SK-MEL-5 (cell line): ENCODE measurements around the gene CDC73. TPM values are rescaled to one million over a fixed set of nuclear protein-coding genes. Genes with fewer than 3 reads are reported as not detected.
A peak's percentile ranks its signal among the peaks of the same experiment; 100 is the strongest.
"Not testable (repeated sequence)": the region's sequence is repeated elsewhere in the genome, so short reads cannot be mapped to it uniquely, and the experiment has no call there.

Experiments used
- DNase-seq: peaks from one replicate; pipeline ENCODE4 v3.0.0-alpha.2; 2016; ENCODE audit warnings: low read depth, low spot score
- in situ Hi-C: cut with HindIII; loops from 2 replicates; pipeline ENCODE4 v1.10.0; 2016; ENCODE audit warnings: low sequenced_read_pairs, high pct_unique_total_duplicates, low pct_unique_long_range_greater_than_20kb
- total RNA-seq: library from RNA; depleted of rRNA; stranded (reverse); fragments of >200 nt; shearing (Covaris generic); gene quantifications from 2 replicates; pipeline ENCODE4 v1.2.3, GENCODE V29; 2014

The CDC73 gene
- total RNA-seq, 1 experiment from 2014 or later, result 11.3 TPM

DNA sequence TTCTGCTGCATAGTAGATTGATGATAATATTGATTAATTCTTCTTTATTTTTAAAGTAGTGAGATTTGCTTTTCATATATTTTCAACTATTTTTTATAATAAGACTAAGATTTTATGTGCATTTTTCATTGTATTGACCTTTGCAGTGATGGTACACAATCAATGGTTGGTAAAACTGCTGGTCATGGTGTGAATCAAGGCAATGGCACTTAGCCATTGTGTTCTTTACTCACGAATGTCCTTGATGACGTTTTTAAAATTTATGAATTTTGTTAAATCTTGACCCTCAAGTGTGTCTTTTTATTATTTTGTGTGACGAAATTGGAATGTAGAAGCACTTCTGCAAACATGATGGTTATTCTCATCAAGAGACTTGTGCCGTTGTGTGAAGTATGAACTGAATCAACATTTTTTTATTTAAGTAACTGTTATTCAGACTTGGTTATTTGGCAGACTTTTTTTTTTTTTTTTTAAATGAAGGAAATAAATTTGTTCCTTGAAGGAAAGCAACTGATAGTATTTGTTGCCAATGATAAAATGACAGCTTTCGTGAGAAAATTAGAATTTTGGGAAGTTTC lies 22.6 kb downstream of the CDC73 start:
- in situ Hi-C loops, result no loop called here
- DNase-seq, result no peak

GRCh38 chr1:193144999-193145398 lies 23.2 kb downstream of the CDC73 start:
- no peak for DNase-seq
- in situ Hi-C loops, result no loop called here

- in situ Hi-C loops, result no loop called here
- DNase-seq, result no peak
Observed at GRCh38 chr1:193156117-193156821, 34.4 kb downstream of the CDC73 start.

GRCh38 chr1:193156822-193157142 lies 35.0 kb downstream of the CDC73 start:
- in situ Hi-C loops, result no loop called here
- no peak for DNase-seq

DNA sequence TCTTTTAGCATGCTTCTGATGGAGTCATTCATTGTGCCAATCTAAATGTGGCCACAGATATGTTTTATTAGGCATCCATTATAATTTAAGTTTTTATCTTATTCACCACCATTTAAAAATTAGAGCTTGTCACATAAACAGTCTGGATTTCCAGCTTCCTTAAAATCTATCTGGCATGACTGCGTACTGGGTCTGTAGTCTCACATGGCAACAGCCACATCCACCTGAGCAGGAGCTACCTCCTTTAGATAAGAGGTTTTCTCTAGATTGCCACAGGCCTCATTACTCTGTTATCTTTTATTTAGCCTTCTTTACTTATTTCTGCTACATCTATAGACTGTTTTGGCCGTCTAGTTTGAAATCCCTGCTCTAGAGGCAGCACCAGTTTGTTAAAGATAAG lies 35.5 kb downstream of the CDC73 start:
- in situ Hi-C loops, result no loop called here
- DNase-seq, result no peak

DNA sequence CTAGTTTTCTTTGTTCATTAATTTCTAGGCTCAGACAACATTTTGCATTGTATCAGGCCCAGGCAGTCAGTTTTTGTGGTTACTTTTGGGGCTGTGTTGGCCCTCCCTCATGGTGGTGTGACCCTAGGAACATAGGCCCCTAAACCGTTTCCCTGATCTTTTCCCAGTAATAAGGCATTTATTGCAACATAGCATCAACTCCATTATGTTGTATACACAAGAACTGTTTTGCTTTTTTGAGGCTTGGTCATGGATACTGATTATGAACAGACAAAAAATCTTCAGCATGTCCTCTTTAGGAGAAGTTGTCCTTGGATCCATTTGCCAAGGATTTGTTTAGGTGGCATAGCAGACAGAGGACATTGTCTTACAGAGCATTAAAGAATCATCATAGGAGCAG lies 54.3 kb downstream of the CDC73 start:
- DNase-seq, result no peak
- in situ Hi-C loops, result loop anchor here (25.0 kb wide), 1 partner anchor 161 kb away; no protein-coding TSS in a partner anchor

- DNase-seq, result no peak
- in situ Hi-C loops, result loop anchor here (25.0 kb wide), 1 partner anchor 161 kb away; no protein-coding TSS in a partner anchor
Observed at GRCh38 chr1:193176788-193177187, 55.0 kb downstream of the CDC73 start.

- in situ Hi-C loops, result loop anchor here (25.0 kb wide), 1 partner anchor 158 kb away; no protein-coding TSS in a partner anchor
- no peak for DNase-seq
Observed at GRCh38 chr1:193179094-193179493, 57.3 kb downstream of the CDC73 start.

DNA sequence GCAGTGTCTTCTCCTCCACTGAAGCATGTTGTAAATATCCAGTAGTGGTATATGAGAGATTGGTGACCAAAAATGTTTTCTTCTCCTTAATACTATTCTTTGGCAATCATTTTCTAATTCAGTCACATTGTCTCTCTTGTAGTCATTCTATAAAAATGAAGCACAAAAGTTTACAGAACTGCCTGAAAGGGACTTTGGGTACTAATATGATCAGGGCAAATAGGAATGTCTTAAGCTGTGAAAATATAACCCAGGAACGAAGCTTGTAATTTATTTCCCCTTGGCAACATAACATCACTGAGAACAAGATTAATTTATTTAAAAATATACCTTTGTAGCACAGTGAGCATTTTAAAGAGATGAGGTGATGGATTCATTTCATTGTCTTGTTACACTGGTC lies 59.7 kb downstream of the CDC73 start:
- no peak for DNase-seq
- in situ Hi-C loops, result loop anchor here (25.0 kb wide), 1 partner anchor 156 kb away; no protein-coding TSS in a partner anchor

DNA sequence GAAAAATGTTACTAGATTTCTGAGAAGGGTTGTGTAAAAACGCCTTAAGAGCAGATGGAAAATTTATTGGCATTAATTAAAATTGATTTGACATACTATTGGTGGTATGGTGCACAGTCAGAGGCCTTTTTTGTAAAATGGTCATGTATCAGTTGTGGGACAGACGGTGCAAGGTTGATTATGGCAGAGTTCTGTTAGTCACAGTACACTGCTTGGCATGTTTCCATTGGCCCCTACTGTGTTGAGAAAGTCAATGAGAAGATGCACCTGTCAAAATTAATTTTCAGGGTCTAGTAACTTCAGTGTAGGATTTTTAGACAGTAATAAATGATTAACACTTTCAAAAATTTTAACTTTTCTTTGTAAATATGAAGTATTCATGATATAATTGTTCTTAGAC lies 60.2 kb downstream of the CDC73 start:
- DNase-seq, result no peak
- in situ Hi-C loops, result loop anchor here (25.0 kb wide), 1 partner anchor 155 kb away; no protein-coding TSS in a partner anchor

- peak; percentile 60 for DNase-seq
- in situ Hi-C loops, result loop anchor here (25.0 kb wide), 1 partner anchor 154 kb away; no protein-coding TSS in a partner anchor
Observed at GRCh38 chr1:193183019-193183627, 61.3 kb downstream of the CDC73 start.

- in situ Hi-C loops, result loop anchor here (25.0 kb wide), 1 partner anchor 153 kb away; no protein-coding TSS in a partner anchor
- no peak for DNase-seq
Observed at GRCh38 chr1:193184776-193185175, 62.9 kb downstream of the CDC73 start.

- in situ Hi-C loops, result loop anchor here (25.0 kb wide), 1 partner anchor 152 kb away; no protein-coding TSS in a partner anchor
- no peak for DNase-seq
Observed at GRCh38 chr1:193185211-193185610, 63.4 kb downstream of the CDC73 start.

- in situ Hi-C loops, result loop anchor here (25.0 kb wide), 1 partner anchor 151 kb away; no protein-coding TSS in a partner anchor
Observed at GRCh38 chr1:193185901-193186731, 64.3 kb downstream of the CDC73 start, which contains the start of gene B3GALT2. Gene B3GALT2, minus strand, starts transcription at chr1:193186613. Its CDS starts 5,051 bp downstream, at chr1:193181562.

GRCh38 chr1:193187114-193187513 lies 65.3 kb downstream of the CDC73 start:
- DNase-seq, result no peak
- in situ Hi-C loops, result loop anchor here (25.0 kb wide), 1 partner anchor 150 kb away; no protein-coding TSS in a partner anchor

More at GRCh38 chr1:193185901-193186731, 64.3 kb downstream of the CDC73 start, which contains the start of gene B3GALT2:
- DNase-seq, result peak; percentile 80

DNA sequence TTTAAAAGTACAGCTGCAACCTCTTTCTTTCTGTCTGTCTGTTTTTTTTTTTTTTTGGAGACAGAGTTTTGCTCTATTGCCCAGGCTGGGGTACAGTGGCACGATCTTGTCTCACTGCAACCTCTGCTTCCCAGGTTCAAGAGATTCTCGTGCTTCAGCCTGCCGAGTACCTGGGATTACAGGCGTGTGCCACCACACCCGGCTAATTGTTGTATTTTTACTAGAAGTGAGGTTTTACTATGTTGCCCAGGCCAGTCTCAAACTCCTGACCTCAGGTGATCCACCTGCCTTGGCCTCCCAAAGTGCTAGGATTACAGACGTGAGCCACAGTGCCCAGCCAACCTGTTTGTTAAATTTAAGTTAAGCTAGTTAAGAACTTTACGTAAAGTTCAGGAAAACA lies 67.1 kb downstream of the CDC73 start:
- in situ Hi-C loops, result loop anchor here (25.0 kb wide), 1 partner anchor 148 kb away; no protein-coding TSS in a partner anchor
- not testable (repeated sequence) for DNase-seq

- in situ Hi-C loops, result loop anchor here (25.0 kb wide), 1 partner anchor 148 kb away; no protein-coding TSS in a partner anchor
- DNase-seq, result no peak
Observed at GRCh38 chr1:193189442-193190095, 67.7 kb downstream of the CDC73 start.
